ENCODE results near the gene ANO8.
"Not testable (repeated sequence)": the region's sequence is repeated elsewhere in the genome, so short reads cannot be mapped to it uniquely, and the experiment has no call there.

The ANO8 gene

GRCh38 chr19:17279436-17279835 lies 55.2 kb downstream of the ANO8 start:
- TF ChIP-seq CTCF (IDR thresholded peaks at IDR 0.05; ENCODE audit: extremely low read depth, missing control alignments), result no peak
- no peak for DNase-seq (ENCODE audit: low spot score)

GRCh38 chr19:17275441-17276175 lies 59.0 kb downstream of the ANO8 start:
- no peak for TF ChIP-seq CTCF (IDR thresholded peaks at IDR 0.05; ENCODE audit: extremely low read depth, missing control alignments)
- DNase-seq (ENCODE audit: low spot score), result no peak

- not testable (repeated sequence) for DNase-seq (ENCODE audit: low spot score)
Observed at GRCh38 chr19:17274892-17275291, 59.8 kb downstream of the ANO8 start.

All from GM20000 (cell line).